ENCODE data around the gene SEMA6D. TPM values are rescaled to one million over a fixed set of nuclear protein-coding genes. Genes with fewer than 3 reads are reported as not detected.

The SEMA6D gene
- total RNA-seq, 1 donor from 2014 or later: 1.8 TPM

DNA sequence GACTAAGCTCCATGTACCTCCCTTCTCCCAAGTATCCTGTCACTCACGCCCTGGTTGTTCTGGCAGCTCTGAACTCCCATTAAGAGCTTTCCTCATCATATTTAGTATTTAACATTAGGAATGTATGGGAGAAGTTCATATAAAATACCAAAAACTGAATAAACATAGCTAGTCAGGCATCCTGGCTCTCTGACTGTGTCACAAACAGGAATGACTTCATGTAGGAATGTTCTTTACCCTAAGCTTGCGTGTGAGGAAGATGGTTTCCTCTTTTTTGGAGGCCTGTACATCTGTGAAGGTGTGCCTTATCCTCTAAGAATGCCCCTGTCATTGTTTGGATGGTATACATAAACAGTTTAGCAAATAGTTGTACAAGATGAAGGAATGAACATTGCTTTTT lies 38.6 kb downstream of the SEMA6D start:
- no peak overlapping the region for H3K4me3 ChIP-seq (ENCODE audit: low read depth, low read length)
- DNase-seq (ENCODE audit: low read depth): no peak
- H3K36me3 ChIP-seq (ENCODE audit: control insufficient read depth, insufficient read depth, low read length): no peaks in the 10 kb centered on the region
- no peaks in the 10 kb centered on the region for H3K27me3 ChIP-seq (ENCODE audit: control insufficient read depth, insufficient read depth, low read length)
- TF ChIP-seq, protein P1, sequence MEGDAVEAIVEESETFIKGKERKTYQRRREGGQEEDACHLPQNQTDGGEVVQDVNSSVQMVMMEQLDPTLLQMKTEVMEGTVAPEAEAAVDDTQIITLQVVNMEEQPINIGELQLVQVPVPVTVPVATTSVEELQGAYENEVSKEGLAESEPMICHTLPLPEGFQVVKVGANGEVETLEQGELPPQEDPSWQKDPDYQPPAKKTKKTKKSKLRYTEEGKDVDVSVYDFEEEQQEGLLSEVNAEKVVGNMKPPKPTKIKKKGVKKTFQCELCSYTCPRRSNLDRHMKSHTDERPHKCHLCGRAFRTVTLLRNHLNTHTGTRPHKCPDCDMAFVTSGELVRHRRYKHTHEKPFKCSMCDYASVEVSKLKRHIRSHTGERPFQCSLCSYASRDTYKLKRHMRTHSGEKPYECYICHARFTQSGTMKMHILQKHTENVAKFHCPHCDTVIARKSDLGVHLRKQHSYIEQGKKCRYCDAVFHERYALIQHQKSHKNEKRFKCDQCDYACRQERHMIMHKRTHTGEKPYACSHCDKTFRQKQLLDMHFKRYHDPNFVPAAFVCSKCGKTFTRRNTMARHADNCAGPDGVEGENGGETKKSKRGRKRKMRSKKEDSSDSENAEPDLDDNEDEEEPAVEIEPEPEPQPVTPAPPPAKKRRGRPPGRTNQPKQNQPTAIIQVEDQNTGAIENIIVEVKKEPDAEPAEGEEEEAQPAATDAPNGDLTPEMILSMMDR (IDR thresholded peaks at IDR 0.05; ENCODE audit: insufficient read depth, low read length, poor library complexity, severe bottlenecking): no peak

DNA sequence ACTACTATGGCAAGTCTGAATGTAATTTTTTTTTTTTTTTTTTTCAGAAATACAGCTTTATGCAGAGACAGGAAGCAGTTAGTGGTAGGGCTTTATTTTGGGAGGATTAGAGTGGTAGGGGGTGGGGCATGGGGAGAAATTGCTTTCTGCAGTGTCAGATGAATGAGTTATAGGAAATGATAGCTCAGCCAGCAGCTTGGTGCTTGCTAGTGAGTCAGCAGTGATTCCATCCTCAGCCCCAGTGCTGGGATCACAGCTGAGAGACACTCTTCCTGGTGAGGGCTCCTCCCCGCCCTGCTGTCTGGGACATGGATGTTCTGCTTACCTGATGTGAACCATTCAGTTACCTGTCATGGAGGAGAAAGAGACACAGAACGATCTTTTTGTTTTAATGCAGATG lies 39.6 kb downstream of the SEMA6D start:
- no peaks in the 10 kb centered on the region for H3K36me3 ChIP-seq (ENCODE audit: control insufficient read depth, insufficient read depth, low read length)
- TF ChIP-seq, protein P1 (IDR thresholded peaks at IDR 0.05; ENCODE audit: insufficient read depth, low read length, poor library complexity, severe bottlenecking): no peak
- no peaks in the 10 kb centered on the region for H3K27me3 ChIP-seq (ENCODE audit: control insufficient read depth, insufficient read depth, low read length)
- no peak overlapping the region for H3K4me3 ChIP-seq (ENCODE audit: low read depth, low read length)
- peak; percentile 39 for DNase-seq (ENCODE audit: low read depth)

DNA sequence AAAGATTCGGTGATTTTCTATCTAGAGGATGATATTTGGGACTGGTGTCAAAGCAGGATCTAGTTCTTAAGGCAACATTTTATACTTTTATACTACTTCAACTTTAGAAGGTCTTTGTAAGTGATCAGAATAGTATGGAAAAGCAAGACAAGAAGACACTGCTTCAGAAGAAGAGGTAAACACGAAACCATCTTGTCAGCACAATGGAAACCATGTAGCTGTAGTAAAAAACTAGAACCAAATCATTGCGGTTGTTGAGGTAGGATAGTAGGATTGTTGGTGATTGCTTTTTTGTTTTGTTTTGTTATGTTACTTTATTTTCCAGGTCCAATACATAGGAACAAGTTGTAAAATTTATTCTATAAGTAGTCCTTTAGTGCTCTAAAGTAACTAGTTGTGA lies 40.0 kb downstream of the SEMA6D start:
- no peak overlapping the region for H3K4me3 ChIP-seq (ENCODE audit: low read depth, low read length)
- H3K36me3 ChIP-seq (ENCODE audit: control insufficient read depth, insufficient read depth, low read length): no peaks in the 10 kb centered on the region
- TF ChIP-seq, protein P1 (IDR thresholded peaks at IDR 0.05; ENCODE audit: insufficient read depth, low read length, poor library complexity, severe bottlenecking): no peak
- no peaks in the 10 kb centered on the region for H3K27me3 ChIP-seq (ENCODE audit: control insufficient read depth, insufficient read depth, low read length)
- DNase-seq (ENCODE audit: low read depth): no peak

DNA sequence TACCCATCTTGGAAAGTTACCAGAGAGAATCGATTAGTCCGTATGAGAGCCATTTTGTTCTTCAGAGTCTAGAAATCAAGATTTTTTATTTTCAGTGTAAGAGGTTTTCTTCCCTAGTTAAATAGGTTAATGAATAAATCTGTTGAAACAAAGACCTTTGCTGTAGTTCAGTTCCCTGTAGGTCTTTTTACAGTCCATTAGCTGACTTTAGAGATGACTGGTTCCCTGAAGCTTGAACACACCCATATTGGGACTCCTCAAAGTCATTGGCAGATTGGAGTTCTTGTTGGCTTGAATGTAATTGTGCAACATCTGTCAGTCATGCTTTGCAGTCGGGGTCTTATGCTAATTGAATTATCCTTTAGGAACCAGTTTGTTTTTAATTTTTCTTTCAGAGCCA lies 45.3 kb downstream of the SEMA6D start:
- Histone ChIP-seq H3K36me3 (ENCODE audit: control insufficient read depth, insufficient read depth, low read length) (no peaks in the 10 kb centered on the region), H3K4me3 (ENCODE audit: low read depth, low read length) (no peak overlapping the region), H3K27me3 (ENCODE audit: control insufficient read depth, insufficient read depth, low read length) (no peaks in the 10 kb centered on the region)
- TF ChIP-seq, protein P1 (IDR thresholded peaks at IDR 0.05; ENCODE audit: insufficient read depth, low read length, poor library complexity, severe bottlenecking): no peak
- DNase-seq (ENCODE audit: low read depth): no peak

DNA sequence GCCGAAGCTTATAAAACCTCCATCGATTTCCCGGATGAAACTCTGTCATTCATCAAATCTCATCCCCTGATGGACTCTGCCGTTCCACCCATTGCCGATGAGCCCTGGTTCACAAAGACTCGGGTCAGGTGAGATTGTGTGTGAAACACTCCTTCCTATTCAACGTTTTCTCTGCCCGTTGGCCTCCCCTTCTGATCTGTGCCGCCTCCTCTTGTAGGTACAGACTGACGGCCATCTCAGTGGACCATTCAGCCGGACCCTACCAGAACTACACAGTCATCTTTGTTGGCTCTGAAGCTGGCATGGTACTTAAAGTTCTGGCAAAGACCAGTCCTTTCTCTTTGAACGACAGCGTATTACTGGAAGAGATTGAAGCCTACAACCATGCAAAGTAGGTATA lies 47.4 kb downstream of the SEMA6D start:
- Histone ChIP-seq H3K27me3 (ENCODE audit: control insufficient read depth, insufficient read depth, low read length) (no peaks in the 10 kb centered on the region), H3K36me3 (ENCODE audit: control insufficient read depth, insufficient read depth, low read length) (no peaks in the 10 kb centered on the region), H3K4me3 (ENCODE audit: low read depth, low read length) (no peak overlapping the region)
- TF ChIP-seq, protein P1 (IDR thresholded peaks at IDR 0.05; ENCODE audit: insufficient read depth, low read length, poor library complexity, severe bottlenecking): no peak
- DNase-seq (ENCODE audit: low read depth): no peak

DNA sequence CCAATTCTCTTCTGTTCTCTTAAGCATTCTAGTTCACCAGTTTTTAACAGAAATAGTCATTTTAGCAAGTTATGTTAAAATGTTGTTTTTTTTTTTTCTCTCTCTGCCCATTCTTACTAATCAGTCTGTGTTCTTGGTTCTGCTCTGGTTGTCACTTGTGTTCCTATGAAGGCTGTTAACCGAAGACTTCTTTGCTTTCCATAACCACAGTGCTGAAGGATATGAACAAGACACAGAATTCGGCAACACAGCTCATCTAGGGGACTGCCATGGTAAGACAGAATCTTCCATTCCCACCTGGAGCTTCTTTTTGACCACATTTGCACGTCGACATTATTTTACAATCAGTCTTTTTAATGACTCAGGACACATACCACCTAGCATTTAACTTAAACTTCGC lies 49.1 kb downstream of the SEMA6D start:
- no peaks in the 10 kb centered on the region for H3K27me3 ChIP-seq (ENCODE audit: control insufficient read depth, insufficient read depth, low read length)
- DNase-seq (ENCODE audit: low read depth): no peak
- H3K4me3 ChIP-seq (ENCODE audit: low read depth, low read length): no peak overlapping the region
- H3K36me3 ChIP-seq (ENCODE audit: control insufficient read depth, insufficient read depth, low read length): no peaks in the 10 kb centered on the region
- TF ChIP-seq, protein P1 (IDR thresholded peaks at IDR 0.05; ENCODE audit: insufficient read depth, low read length, poor library complexity, severe bottlenecking): no peak

Measured in kidney epithelial cell (primary cell).